ENCODE data around the gene LILRB1.
"Not testable (repeated sequence)": the region's sequence is repeated elsewhere in the genome, so short reads cannot be mapped to it uniquely, and the experiment has no call there.

The LILRB1 gene

DNA sequence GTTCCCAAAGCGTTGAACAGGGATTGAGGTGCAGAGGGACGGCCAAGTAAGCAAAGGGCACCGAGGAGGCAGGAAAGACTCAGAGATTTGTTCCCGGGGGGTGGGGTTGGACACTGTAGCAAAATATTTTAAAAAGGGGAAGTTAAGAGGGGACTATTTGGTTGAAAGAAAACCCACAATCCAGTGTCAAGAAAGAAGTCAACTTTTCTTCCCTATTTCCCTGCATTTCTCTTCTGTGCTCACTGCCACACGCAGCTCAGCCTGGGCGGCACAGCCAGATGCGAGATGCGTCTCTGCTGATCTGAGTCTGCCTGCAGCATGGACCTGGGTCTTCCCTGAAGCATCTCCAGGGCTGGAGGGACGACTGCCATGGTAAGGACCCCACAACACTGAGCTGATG is at the start of gene LILRB1:
Gene LILRB1, plus strand, starts transcription at position 223 of the 400 bp plus-strand sequence. CDS start 590 bp downstream, outside the sequence.
- DNase-seq, result not testable (repeated sequence)

DNA sequence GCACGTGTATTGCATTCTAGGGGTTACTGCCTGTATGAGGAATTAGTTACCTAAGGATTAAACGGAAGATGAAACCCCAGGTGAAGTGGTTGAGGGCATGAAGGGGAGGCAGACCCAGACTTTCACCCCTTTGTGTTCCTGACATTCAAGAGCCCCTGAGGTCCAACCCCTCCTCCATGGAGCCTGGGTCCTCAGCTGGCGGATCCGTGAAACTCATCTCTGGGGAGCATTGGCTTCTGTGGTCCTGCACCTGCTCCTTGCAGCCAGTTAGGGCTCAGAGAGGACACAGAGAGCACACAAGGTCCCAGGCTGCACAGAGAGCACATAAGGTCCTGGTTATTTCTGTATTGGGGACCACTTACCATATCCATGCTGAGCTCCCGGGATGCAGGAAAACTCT is 43.9 kb upstream of the LILRB1 start:
- DNase-seq, result no peak

DNA sequence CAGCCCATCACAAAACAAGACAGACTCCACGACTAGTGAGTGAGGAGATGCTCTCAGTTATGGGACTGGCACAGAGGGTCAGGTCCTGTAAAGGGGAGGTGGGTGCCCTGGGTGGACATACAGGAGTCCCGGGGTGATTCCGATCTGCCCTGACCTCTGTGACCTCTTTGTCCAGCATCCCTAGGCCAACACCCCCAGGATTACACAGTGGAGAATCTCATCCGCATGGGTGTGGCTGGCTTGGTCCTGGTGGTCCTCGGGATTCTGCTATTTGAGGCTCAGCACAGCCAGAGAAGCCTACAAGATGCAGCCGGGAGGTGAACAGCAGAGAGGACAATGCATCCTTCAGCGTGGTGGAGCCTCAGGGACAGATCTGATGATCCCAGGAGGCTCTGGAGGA is 43.3 kb upstream of the LILRB1 start:
- DNase-seq, result no peak

DNA sequence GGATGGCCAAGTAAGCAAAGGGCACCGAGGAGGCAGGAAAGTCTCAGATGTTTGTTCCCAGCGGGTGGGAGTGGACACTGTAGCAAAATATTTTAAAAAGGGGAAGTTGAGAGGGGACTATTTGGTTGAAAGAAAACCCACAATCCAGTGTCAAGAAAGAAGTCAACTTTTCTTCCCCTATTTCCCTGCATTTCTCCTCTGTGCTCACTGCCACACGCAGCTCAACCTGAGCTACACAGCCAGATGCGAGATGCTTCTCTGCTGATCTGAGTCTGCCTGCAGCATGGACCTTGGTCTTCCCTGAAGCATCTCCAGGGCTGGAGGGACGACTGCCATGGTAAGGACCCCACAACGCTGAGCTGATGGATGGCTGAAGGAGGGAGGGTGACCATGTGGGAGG is 36.8 kb upstream of the LILRB1 start, which contains the start of gene LILRA1:
Gene LILRA1, plus strand, starts transcription at position 188 of the 400 bp plus-strand sequence. CDS start 613 bp downstream, outside the sequence.
- DNase-seq, result not testable (repeated sequence)

DNA sequence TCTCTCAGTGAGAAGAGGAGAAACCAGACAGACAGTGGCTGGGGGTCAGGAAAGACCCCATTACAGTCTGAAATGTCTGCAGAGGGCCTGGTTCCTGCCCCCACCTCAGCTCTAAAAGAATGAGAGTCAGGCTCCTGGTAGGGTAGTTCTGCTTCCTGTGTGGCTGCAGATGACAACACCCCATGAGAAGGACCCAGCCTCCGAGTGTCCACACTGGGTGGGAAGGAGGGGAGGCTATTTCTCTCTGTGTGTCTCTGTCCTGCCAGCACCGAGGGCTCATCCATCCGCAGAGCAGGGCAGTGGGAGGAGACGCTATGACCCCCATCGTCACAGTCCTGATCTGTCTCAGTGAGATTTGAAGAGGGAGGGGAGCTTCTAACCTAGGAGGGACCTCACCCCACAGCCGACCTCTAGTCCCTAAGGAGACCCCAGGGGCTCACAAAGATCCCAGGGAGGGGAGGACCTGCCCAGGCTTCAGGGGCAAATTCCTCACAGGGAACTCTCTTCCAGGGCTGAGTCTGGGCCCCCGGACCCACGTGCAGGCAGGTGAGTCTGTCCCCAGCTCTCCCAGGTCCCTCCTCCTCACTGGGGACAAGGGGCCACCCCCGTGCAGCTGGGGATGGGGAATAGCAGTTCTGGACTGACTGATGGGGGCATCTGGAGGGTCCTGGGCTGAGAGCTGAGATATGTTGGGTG is 36.2 kb upstream of the LILRB1 start:
- DNase-seq, result not testable (repeated sequence)

DNA sequence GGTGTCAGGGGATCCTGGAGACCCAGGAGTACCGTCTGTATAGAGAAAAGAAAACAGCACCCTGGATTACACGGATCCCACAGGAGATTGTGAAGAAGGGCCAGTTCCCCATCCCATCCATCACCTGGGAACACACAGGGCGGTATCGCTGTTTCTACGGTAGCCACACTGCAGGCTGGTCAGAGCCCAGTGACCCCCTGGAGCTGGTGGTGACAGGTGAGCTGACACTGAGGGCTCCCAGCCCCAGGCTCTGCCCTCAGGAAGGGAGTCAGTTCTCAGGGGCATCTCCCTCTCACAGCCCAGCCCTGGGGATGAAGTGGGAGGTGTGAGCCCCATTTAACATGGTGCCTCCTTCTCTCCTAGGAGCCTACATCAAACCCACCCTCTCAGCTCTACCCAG is 35.5 kb upstream of the LILRB1 start:
- no peak for DNase-seq

DNA sequence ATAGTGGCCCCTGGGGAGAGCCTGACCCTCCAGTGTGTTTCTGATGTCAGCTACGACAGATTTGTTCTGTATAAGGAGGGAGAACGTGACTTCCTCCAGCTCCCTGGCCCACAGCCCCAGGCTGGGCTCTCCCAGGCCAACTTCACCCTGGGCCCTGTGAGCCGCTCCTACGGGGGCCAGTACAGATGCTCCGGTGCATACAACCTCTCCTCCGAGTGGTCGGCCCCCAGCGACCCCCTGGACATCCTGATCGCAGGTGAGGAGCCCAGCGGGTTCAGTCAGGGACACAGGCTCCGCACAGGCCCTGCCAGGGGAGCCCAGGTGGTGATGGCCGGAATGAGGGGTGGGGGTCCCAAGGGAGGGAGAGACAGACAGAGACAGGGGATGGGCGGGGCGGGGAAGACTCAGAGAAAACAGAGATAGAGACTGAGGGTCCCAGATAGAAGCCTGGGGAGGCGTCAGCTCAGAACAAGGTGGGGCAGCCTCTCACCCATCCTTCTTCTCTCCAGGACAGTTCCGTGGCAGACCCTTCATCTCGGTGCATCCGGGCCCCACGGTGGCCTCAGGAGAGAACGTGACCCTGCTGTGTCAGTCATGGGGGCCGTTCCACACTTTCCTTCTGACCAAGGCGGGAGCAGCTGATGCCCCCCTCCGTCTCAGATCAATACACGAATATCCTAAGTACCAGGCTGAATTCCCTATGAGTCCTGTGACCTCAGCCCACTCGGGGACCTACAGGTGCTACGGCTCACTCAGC is 34.4 kb upstream of the LILRB1 start:
- not testable (repeated sequence) for DNase-seq

DNA sequence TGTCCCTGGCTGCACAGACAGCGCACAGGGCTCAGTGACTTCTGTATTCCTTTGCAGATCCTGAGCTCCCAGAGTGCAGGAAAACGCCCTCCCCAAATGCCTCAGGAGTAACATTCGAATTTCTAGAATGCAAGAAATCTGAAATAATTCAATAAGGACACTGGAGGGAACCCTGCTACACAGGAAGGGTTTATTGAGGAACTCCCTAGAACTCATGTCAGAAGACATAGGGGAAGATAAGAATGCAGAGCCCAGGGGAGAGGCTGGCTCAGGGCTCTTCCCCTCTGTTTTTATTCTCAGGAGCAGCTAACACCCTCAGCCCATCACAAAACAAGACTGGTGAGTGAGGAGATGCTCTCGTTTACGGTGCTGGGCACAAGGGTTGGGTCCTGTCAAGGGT is 30.1 kb upstream of the LILRB1 start:
- DNase-seq, result no peak

DNA sequence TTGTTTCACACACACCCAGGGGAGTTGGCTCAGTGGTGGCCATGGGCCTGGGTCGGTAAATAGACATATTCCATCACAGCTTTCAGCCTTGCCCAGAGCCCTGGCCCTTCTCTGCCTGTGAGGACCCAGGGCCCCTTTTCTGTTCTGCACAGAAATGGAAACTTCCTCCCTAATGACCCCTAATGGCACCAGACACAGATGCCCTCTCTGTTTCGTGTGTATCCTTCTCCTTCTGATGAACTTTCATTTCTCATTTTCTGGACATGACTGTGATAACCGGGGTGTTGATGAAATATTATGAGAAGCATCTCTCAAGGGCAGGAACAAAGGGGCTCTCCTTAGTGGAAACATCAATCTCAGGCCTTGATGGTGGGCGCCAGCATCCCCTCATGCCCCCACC is 24.1 kb upstream of the LILRB1 start:
- no peak for DNase-seq

DNA sequence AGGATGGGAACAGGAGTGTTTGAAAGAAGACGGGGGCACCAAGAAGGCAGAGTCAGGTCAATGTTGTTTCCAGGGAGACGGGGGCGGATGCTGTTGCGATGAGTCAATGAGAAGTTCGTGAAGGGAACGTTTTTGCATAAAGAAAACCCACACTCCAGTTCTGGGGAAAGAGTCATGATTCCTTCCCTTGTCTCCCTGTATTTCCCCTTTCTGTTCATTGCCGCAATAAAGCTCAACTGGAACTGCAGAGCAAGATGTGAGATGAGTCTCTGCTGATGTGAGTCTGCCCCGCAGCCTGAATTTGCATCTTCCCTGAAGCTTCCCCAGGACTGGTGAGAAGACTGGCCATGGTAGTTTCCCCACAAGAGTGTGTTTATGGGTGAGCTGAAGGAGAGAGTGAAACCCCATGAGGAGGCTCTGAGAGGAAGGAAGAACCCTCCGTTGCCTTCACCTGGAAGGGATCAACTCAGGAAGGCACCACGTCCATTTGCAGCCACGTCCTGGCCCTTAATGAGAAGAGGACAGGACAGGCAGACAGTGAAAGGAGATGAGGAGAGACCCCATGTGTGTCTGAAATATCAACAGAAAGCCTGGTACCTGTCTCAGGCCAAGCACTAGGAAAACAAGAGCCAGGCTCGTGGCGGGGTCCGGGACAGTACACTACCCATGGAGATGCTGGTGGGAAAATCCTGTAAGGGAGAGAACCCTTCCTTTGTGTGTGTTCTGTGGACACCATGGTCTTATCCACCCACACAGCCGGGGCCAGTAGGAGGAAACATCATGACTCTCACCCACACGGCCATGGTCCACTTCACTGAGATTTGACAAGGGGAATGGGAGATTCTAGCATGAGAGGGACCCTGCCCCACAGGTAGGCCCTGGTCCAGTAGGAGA is 23.1 kb upstream of the LILRB1 start:
- DNase-seq, result no peak

DNA sequence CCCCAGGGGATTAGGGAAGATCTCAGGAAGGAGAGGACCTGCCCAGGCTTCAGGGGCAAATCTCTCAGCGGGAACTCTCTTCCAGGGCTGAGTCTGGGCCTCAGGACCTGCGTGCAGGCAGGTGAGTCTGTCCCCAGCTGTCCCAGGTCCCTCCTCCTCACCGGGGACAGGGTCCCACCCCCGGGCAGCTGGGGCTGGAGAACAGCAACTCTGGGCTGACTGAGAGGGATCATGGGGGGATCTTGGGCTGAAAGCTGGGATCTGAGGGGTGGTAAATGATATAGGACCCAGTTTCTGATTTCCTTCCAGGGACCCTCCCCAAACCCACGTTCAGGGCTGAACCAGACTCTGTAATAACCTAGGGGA is 22.5 kb upstream of the LILRB1 start:
- no peak for DNase-seq

DNA sequence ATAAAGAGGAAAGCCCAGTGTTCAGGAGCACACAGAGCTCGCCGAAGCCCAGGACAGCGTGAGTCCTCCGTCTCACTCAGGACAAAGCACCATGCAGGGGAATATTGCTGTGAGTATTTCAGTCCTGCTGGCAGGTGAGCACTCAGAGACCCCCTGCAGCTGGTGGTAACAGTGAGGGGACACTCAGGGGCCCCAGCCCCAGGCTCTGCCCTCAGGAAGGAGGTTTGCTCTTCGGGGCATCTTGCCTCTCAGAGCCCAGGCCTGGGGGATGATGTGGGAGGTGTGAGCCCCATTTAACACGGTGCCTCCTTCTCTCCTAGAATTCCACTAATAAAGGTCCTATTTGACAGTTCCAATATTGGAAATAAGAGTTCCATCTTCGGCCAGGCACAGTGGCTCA is 22.1 kb upstream of the LILRB1 start:
- no peak for DNase-seq

DNA sequence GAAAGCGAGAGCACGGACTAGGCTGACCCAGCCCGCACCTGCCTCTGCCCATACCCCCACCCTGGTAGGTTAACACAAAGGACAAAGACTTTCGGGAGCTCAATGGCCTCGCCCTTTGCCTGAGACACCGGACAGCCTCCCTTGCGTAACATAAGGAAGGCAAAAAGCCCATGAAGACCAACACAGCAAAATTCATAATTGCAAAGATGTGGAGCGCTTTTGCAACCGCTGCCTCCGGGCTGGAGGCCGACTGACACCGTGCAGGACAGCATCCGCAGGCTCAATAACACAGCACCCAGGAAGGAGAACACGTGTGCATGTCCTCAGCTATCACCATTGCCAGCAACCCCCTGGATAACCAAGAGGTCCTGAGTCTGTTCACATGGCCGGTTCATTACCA is 21.5 kb upstream of the LILRB1 start:
- DNase-seq, result no peak

DNA sequence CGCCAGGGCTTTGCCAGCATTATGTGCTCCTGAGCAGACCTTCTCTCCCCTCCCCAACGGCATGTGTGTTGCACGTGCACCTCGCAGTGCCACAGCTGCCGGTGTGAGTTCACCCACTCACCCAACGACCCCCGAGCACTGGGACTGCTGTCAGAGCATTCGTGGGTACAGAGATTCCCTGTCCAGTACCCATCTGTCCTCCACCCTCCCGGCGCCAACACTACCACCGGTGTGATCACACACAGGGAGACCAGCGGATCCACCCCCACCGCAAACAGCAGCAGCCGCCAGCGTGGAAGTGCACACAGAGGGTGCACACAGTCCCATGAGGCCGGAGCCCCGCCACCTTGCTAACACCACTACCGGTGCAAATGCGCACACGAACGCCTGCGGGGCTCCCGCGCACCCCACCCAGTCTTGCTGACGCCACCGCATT is 20.9 kb upstream of the LILRB1 start:
- no peak for DNase-seq

DNA sequence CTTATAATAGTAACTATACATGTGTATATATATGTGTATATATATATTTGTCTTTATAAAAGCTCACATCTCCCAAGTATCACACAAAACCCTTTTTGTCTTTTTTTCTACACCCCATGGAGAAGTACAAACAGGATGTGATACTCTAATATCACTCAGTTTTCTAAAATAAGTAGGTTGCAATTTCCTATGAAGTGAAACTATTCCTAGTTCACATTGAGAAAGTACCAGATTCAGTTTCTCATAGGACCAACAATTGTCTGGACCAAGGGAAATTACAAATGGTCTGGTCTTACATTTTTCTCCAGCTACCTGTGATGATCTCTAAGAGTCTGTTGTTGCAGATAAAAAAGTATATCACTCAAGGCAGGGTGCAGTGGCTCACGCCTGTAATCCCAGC is 17.9 kb upstream of the LILRB1 start:
- no peak for DNase-seq

DNA sequence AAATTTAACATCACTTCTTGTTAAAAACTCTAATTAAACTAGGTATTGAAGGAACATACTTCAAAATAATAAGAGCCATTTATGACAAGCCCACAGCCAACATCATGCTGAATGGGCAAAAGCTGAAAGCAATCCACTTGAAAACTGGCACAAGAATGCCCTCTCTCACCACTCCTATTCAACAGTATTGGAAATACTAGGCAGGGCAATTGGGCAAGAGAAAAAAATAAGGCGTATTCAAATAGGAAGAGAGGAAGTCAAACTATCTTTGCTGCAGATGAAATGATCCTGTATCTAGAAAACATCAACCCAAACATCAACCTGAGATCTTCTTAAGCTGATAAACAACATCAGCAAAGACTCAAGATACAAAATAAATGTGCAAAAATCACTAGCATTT is 15.6 kb upstream of the LILRB1 start:
- no peak for DNase-seq

DNA sequence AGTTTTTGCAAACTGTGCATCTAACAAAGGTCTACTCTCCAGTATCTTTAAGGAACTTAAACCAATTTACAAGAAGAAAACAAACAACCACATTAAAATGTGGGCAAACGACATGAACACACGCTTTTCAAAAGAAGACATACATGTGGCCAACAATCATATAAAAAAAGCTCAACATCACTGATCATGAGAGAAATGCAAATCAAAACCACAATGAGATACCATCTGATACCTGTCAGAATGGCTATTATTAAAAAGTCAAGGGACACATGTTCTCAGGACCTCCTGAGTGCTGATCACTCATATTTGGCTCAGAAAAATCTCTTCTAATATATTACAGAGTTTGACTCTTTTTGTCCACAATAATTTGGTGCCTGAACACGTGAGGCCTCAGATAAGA is 14.2 kb upstream of the LILRB1 start:
- no peak for DNase-seq

DNA sequence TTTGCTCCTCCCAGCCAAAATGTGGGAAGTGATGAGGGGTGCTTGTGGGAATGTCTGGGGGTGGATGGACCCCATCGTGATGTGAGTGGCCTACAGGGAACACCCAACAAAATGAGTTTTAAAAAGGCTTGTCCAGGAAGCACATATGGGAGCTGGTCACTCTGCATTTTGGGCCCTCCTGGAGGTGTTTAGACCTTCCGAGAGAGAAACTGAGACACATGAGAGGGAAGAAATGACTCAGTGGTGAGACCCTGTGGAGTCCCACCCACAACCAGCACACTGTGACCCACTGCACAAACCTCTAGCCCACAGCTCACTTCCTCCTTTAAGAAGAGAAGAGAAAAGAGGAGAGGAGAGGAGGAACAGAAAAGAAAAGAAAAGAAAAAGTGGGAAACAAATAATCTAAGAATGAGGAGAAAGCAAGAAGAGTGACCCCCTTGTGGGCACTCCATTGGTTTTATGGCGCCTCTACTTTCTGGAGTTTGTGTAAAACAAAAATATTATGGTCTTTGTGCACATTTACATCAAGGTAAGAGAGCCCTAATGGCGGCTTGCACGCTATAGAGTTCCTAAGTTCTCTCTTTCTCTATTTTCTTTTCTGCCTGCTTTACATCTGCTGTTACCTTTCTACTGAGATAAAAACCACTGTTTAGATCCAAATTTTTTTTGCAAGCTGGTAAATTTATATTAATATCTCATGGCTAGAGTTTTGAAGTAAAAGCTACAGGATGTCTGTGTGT is 13.3 kb upstream of the LILRB1 start:
- DNase-seq, result no peak

DNA sequence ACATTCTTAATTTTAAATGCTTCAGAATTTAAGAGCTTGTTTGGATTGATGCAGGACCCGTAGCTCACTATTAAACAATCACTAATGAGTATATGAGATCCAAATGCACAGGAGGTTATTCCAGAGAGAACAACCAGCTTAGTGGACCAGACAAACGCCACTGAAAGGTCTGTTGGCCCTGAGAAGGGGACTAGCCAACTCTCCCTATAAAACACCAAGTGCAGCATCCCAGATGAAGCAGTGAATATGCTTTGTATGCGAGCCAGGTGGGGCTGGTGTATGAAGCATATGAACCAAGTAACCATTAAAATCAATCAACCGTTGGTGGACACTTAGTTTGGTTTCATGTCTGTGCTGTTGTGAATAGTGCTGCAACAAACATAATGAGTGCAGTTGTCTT is 9.8 kb upstream of the LILRB1 start:
- DNase-seq, result no peak

DNA sequence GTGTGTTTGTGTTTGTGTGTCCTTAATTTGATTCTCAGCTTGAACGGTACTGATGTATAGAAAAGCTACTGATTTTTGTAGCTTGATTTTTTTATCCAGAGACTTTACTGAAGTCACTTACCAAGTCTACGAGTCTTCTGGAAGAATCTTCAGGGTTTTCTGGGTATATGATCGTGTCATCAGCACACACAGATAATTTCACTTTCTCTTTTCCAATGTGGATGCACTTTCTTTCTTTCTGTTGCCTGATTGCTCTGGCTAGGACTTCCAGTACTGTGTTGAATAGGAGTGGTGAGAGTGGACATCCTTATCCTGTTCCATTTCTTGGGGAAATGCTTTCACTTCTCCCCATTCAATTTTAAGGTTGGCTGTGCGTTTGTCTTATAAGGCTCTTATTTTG is 7.9 kb upstream of the LILRB1 start:
- DNase-seq, result no peak

DNA sequence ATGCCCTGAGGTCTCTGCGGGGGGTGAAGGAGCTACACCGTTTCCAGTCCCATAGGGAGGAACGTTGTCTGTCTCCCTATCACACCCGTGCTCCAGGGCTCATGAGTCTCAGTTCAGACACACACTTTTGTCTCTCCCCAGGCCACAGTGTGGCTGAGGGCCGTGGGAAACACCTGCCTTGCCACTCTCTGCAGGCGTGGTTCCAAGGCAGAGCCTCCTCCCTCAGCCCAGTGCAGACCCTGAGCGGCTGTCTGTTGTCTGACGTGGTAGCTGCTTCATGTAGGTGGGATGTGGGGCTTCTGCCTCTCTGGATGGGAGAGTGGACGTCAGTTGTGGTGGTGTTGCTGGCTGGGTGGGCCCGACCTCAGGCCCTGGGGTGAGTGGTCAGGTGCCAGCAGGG is 6.0 kb upstream of the LILRB1 start:
- not testable (repeated sequence) for DNase-seq

DNA sequence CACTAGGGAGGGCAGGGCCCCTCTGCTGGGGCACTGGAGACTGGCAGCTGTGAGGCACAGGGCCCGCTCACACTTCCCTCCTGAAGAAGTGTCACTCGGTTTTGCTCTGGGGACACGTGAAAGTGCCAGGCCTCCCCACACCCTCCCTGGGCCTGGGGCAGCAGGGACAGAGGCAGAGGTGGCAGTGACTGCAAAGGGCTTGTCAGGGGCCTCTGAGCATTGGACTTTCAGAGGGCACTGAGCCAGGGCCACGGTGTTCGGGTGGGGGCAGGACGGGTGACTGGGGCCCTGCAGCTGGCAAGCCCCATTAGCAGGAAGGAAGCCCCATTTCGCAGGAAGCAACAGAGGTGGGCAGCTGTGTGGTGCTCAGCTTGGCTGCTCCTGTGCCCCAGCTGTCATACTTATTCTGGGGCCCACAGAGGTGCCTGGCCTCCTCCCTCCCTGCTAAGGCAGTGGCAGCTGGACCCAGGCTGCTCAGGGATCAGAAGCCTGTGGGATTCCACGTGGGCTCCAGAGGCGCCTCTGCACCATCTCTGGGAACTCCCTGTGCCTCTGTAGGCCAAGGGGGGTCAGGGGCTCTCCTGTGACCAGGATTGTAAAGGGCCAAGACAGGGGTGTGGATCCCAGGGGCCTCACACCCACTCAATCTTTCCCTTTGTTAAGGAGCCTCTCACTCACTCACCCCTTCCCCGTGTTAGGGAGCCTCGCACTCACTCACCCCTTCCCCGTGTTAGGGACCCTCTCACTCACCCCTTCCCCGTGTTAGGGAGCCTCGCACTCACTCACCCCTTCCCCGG is 5.2 kb upstream of the LILRB1 start:
- DNase-seq, result not testable (repeated sequence)

Data from right forelimb (tissue), 1 donor.